Measurements from ENCODE around the gene GPR107. TPM values are rescaled to one million over a fixed set of nuclear protein-coding genes. Genes with fewer than 3 reads are reported as not detected.

Gene GPR107
- total and polyA plus RNA-seq, 2 of the 8 experiments (the other 6 are each of a cell fraction or from before 2014, with no cell fraction given), result 19.3 to 30.7 TPM

DNA sequence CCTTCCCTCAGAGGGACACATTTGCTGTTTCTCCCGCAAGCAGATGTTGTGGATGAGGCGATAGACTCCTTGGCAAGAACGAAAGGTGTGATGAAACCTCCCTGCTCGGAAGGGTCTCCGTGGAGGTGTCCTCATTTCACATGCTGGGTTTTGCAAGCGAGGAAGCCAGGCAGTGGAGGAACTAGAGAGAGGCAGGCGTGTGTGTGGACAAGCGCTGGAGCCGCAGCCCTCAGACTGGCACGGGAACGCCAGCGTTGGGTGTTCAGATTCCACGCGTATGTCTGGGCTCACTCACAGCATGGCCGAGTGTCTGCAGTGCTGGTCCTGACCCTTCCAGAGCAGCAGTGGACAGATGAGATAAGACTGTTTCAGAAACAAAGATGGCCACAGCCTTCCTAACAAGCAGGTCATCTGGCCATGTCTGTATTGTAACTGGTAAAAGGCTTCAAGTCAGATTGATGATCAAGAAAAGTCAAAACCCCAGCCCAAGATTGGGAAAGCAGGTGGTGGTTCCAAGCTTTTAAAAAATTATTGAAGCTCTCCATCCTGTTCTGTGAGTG lies 83.5 kb downstream of the GPR107 start (continued):
- no peak for TF ChIP-seq JUND (IDR thresholded peaks at IDR 0.05; ENCODE audit: low read length)
- TF ChIP-seq SAP30 (IDR thresholded peaks at IDR 0.05; ENCODE audit: insufficient read depth, insufficient replicate concordance, low read length), result no peak
- no peak for TF ChIP-seq BACH1 (IDR thresholded peaks at IDR 0.05; ENCODE audit: low read length)
